ENCODE data around the gene TFCP2. TPM values are rescaled to one million over a fixed set of nuclear protein-coding genes. Genes with fewer than 3 reads are reported as not detected.
A peak's percentile ranks its signal among the peaks of the same experiment; 100 is the strongest.

Gene TFCP2
- total RNA-seq, 1 donor from 2014 or later = 44.9 TPM

- no peaks in the 10 kb centered on the region for H3K9me3 Mint-ChIP-seq
- DNase-seq (ENCODE audit: low spot score in 2 of 2, unreplicated experiment in 2 of 2) = no peak
- no peak for TF ChIP-seq CTCF (IDR thresholded peaks at IDR 0.05; ENCODE audit: unreplicated experiment)
- no peaks in the 10 kb centered on the region for H3K27me3 Mint-ChIP-seq (ENCODE audit: low read depth)
- no peak overlapping the region for H3K4me3 Mint-ChIP-seq
- peaks cover 31% of the 10 kb centered on the region for H3K36me3 Mint-ChIP-seq
- H3K27ac Mint-ChIP-seq = peak overlapping the region; percentile 89
- H3K4me1 Mint-ChIP-seq = peaks cover 6% of the 10 kb centered on the region
These were observed 102.9 kb downstream of the TFCP2 start for GRCh38 chr12:51070004-51070403.

- Mint-ChIP-seq H3K4me3 (no peak overlapping the region), H3K27me3 (ENCODE audit: low read depth) (no peaks in the 10 kb centered on the region), H3K4me1 (peaks cover 6% of the 10 kb centered on the region), H3K27ac (no peak overlapping the region), H3K9me3 (no peaks in the 10 kb centered on the region), H3K36me3 (peaks cover 28% of the 10 kb centered on the region)
- TF ChIP-seq CTCF (IDR thresholded peaks at IDR 0.05; ENCODE audit: unreplicated experiment) = no peak
- DNase-seq (ENCODE audit: low spot score in 2 of 2, unreplicated experiment in 2 of 2) = no peak
These were observed 105.2 kb downstream of the TFCP2 start for GRCh38 chr12:51067771-51068170.

- peaks cover 28% of the 10 kb centered on the region for H3K36me3 Mint-ChIP-seq
These were observed 105.7 kb downstream of the TFCP2 start for GRCh38 chr12:51067229-51067628.

GRCh38 chr12:51065530-51065929 is 107.4 kb downstream of the TFCP2 start:
- no peak for TF ChIP-seq CTCF (IDR thresholded peaks at IDR 0.05; ENCODE audit: unreplicated experiment)
- Mint-ChIP-seq H3K27ac (no peak overlapping the region), H3K27me3 (ENCODE audit: low read depth) (no peaks in the 10 kb centered on the region), H3K4me1 (peaks cover 6% of the 10 kb centered on the region), H3K36me3 (peaks cover 22% of the 10 kb centered on the region), H3K9me3 (no peaks in the 10 kb centered on the region), H3K4me3 (no peak overlapping the region)
- no peak for DNase-seq (ENCODE audit: low spot score in 2 of 2, unreplicated experiment in 2 of 2)

More at GRCh38 chr12:51067229-51067628, 105.7 kb downstream of the TFCP2 start:
- H3K27me3 Mint-ChIP-seq (ENCODE audit: low read depth) = no peaks in the 10 kb centered on the region
- no peak overlapping the region for H3K27ac Mint-ChIP-seq
- no peak for TF ChIP-seq CTCF (IDR thresholded peaks at IDR 0.05; ENCODE audit: unreplicated experiment)
- no peak overlapping the region for H3K4me3 Mint-ChIP-seq
- no peaks in the 10 kb centered on the region for H3K9me3 Mint-ChIP-seq
- H3K4me1 Mint-ChIP-seq = peaks cover 6% of the 10 kb centered on the region
- no peak for DNase-seq (ENCODE audit: low spot score in 2 of 2, unreplicated experiment in 2 of 2)

GRCh38 chr12:51062631-51063397 is 110.1 kb downstream of the TFCP2 start:
- Mint-ChIP-seq H3K4me3 (no peak overlapping the region), H3K27ac (peak overlapping the region; percentile 35), H3K27me3 (ENCODE audit: low read depth) (no peaks in the 10 kb centered on the region), H3K4me1 (no peaks in the 10 kb centered on the region), H3K9me3 (no peaks in the 10 kb centered on the region), H3K36me3 (peaks cover 24% of the 10 kb centered on the region)
- DNase-seq (ENCODE audit: low spot score in 2 of 2, unreplicated experiment in 2 of 2) = no peak
- no peak for TF ChIP-seq CTCF (IDR thresholded peaks at IDR 0.05; ENCODE audit: unreplicated experiment)
